ENCODE measurements around the gene KRTAP3-2.

DNA sequence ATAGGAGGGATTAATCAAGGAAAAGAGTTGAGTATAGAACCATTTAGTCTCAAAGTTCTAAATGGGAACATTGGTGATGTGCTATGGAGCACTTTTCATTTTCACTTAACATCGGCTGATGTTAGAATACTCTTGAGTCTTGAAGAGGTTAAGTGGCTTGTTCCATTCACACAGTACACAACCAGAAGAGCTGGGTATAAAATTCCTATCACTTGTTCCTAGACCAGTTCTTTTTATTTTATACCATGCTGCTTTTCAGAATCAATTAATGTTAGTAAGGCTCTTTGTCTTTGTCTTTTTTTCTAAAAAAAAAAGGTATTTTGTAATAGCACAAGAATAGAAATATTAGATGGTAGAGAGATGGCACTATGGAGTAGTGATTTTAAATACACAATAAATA, 43.2 kb upstream of the KRTAP3-2 start:
- TF ChIP-seq, protein P1, sequence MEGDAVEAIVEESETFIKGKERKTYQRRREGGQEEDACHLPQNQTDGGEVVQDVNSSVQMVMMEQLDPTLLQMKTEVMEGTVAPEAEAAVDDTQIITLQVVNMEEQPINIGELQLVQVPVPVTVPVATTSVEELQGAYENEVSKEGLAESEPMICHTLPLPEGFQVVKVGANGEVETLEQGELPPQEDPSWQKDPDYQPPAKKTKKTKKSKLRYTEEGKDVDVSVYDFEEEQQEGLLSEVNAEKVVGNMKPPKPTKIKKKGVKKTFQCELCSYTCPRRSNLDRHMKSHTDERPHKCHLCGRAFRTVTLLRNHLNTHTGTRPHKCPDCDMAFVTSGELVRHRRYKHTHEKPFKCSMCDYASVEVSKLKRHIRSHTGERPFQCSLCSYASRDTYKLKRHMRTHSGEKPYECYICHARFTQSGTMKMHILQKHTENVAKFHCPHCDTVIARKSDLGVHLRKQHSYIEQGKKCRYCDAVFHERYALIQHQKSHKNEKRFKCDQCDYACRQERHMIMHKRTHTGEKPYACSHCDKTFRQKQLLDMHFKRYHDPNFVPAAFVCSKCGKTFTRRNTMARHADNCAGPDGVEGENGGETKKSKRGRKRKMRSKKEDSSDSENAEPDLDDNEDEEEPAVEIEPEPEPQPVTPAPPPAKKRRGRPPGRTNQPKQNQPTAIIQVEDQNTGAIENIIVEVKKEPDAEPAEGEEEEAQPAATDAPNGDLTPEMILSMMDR (IDR thresholded peaks at IDR 0.05; ENCODE audit: insufficient read depth, low read length), result no peak
- TF ChIP-seq REST (IDR thresholded peaks at IDR 0.05; ENCODE audit: insufficient replicate concordance, low read depth) (no peak), POLR2AphosphoS5 (IDR thresholded peaks at IDR 0.05; ENCODE audit: low read depth) (no peak)

Data from HL-60 (cell line).